ENCODE results near the gene SLC25A34. TPM values are rescaled to one million over a fixed set of nuclear protein-coding genes. Genes with fewer than 3 reads are reported as not detected.

The SLC25A34 gene
- total RNA-seq, 1 experiment from 2014 or later = 1.1 TPM

- ATAC-seq (no peak), DNase-seq (ENCODE audit: low spot score) (no peak)
- Mint-ChIP-seq H3K4me1 (peaks cover 19% of the 10 kb centered on the region), H3K36me3 (no peaks in the 10 kb centered on the region), H3K27me3 (ENCODE audit: low read depth) (no peaks in the 10 kb centered on the region; the same call in 1 of the 2 replicates), H3K27ac (no peak overlapping the region), H3K4me3 (no peak overlapping the region), H3K9me3 (0 out of 2 replicates have a peak, but pooled peaks cover 3% of the 10 kb centered on the region)
- POLR2A ChIA-PET = no interaction called here
- CTCF ChIA-PET = no interaction called here
- TF ChIP-seq KAT7 (CRISPR knock-in tag; IDR thresholded peaks at IDR 0.05; ENCODE audit: borderline replicate concordance) = no peak
Observed at GRCh38 chr1:15751717-15752116, 15.7 kb downstream of the SLC25A34 start.

- TF ChIP-seq E2F1 (CRISPR knock-in tag; IDR thresholded peaks at IDR 0.05) (no peak), SMAD4 (CRISPR knock-in tag; IDR thresholded peaks at IDR 0.05) (no peak), SP1 (CRISPR knock-in tag; conservative IDR thresholded peaks at IDR 0.05) (no peak), JAZF1 (CRISPR knock-in tag; IDR thresholded peaks at IDR 0.05) (no peak), ZNF138 (CRISPR knock-in tag; conservative IDR thresholded peaks at IDR 0.05) (no peak), E2F5 (CRISPR knock-in tag; IDR thresholded peaks at IDR 0.05) (no peak), PRRX2 (CRISPR knock-in tag; IDR thresholded peaks at IDR 0.05) (no peak), GABPB1 (CRISPR knock-in tag; IDR thresholded peaks at IDR 0.05) (no peak), ZNF281 (CRISPR knock-in tag; IDR thresholded peaks at IDR 0.05) (no peak), CREB1 (CRISPR knock-in tag; IDR thresholded peaks at IDR 0.05) (no peak), NR3C1 (CRISPR knock-in tag; conservative IDR thresholded peaks at IDR 0.05; ENCODE audit: low read depth) (no peak), GTF2I (CRISPR knock-in tag; conservative IDR thresholded peaks at IDR 0.05) (no peak), OVOL2 (CRISPR knock-in tag; IDR thresholded peaks at IDR 0.05; ENCODE audit: borderline replicate concordance) (no peak), ZNF121 (CRISPR knock-in tag; IDR thresholded peaks at IDR 0.05) (no peak), ZBTB43 (CRISPR knock-in tag; IDR thresholded peaks at IDR 0.05) (no peak), TEAD4 (CRISPR knock-in tag; IDR thresholded peaks at IDR 0.05) (no peak), ZNF219 (CRISPR knock-in tag; IDR thresholded peaks at IDR 0.05; ENCODE audit: borderline replicate concordance) (no peak), ZNF396 (CRISPR knock-in tag; IDR thresholded peaks at IDR 0.05; ENCODE audit: borderline replicate concordance) (no peak), ZNF423 (CRISPR knock-in tag; IDR thresholded peaks at IDR 0.05) (no peak), ATF6 (CRISPR knock-in tag; IDR thresholded peaks at IDR 0.05) (no peak)
- Mint-ChIP-seq H3K36me3 (no peaks in the 10 kb centered on the region), H3K27ac (no peak overlapping the region), H3K4me1 (peaks cover 27% of the 10 kb centered on the region), H3K4me3 (no peak overlapping the region), H3K9me3 (0 out of 2 replicates have a peak, but pooled peaks cover 3% of the 10 kb centered on the region), H3K27me3 (ENCODE audit: low read depth) (no peaks in the 10 kb centered on the region; the same call in 1 of the 2 replicates)
- ChIA-PET POLR2A (no interaction called here), CTCF (interaction anchor here (5.2 kb wide), 1 partner anchor 13 kb away, joined by 51 read pairs; the partner anchor contains the start of gene TMEM82)
- DNase-seq (ENCODE audit: low spot score) (no peak), ATAC-seq (no peak)
Observed at GRCh38 chr1:15753776-15754175, 17.7 kb downstream of the SLC25A34 start.

All from WTC11 (cell line).